HepG2 (cell line): ENCODE measurements around the gene FKBP5. TPM values are rescaled to one million over a fixed set of nuclear protein-coding genes. Genes with fewer than 3 reads are reported as not detected.

ENCODE experiments used
- ADNP ChIP-seq: sonication (generic); formaldehyde crosslinking; IDR thresholded peaks from 2 replicates; pipeline ENCODE4 v1.4.0; 2020; ENCODE audit warnings: missing genetic modification reagents
- ATF2 ChIP-seq: sonication (generic); formaldehyde crosslinking; IDR thresholded peaks from 2 replicates; pipeline ENCODE4 v1.4.0; 2020; ENCODE audit warnings: missing genetic modification reagents
- CREBL2 ChIP-seq: sonication (generic); formaldehyde crosslinking; IDR thresholded peaks from 2 replicates; pipeline ENCODE4 v1.8.1; 2023; ENCODE audit warnings: missing genetic modification reagents, mild to moderate bottlenecking, borderline replicate concordance
- FOXO4 ChIP-seq: sonication (generic); formaldehyde crosslinking; conservative IDR thresholded peaks from 2 replicates; pipeline ENCODE4 v1.8.1; 2023; ENCODE audit warnings: missing genetic modification reagents
- HMGA1 ChIP-seq: sonication (generic); formaldehyde crosslinking; conservative IDR thresholded peaks from 2 replicates; pipeline ENCODE4 v1.4.0; 2020; ENCODE audit warnings: missing genetic modification reagents
- NCOA1 ChIP-seq: sonication (generic); formaldehyde crosslinking; IDR thresholded peaks from 2 replicates; pipeline ENCODE4 v1.9.0; 2021; ENCODE audit warnings: missing genetic modification reagents
- PHB2 ChIP-seq: fragments of 450-650 bp; IDR thresholded peaks from 2 replicates; pipeline ENCODE4 v1.6.1; 2018; ENCODE audit not compliant: partially characterized antibody
- PLSCR1 ChIP-seq: sonication (generic); formaldehyde crosslinking; IDR thresholded peaks from 2 replicates; pipeline ENCODE4 v1.5.0; 2020; ENCODE audit warnings: missing genetic modification reagents, mild to moderate bottlenecking, borderline replicate concordance
- REXO4 ChIP-seq: sonication (generic); formaldehyde crosslinking; IDR thresholded peaks from 2 replicates; pipeline ENCODE4 v1.8.0; 2022; ENCODE audit warnings: missing genetic modification reagents, mild to moderate bottlenecking, borderline replicate concordance
- SMARCC2 ChIP-seq: fragments of 450-650 bp; IDR thresholded peaks from 2 replicates; pipeline ENCODE4 v1.6.1; 2017; ENCODE audit warnings: antibody characterized with exemption, mild to moderate bottlenecking
- SNAPC4 ChIP-seq: sonication (generic); formaldehyde crosslinking; IDR thresholded peaks from 2 replicates; pipeline ENCODE4 v1.4.0; 2020; ENCODE audit warnings: mild to moderate bottlenecking, missing genetic modification reagents
- USF2 ChIP-seq, 2 experiments: sonication (generic) in 1 of 2; formaldehyde crosslinking in 1 of 2; IDR thresholded peaks; 2 replicates each; pipeline versions ENCODE4 v1.5.1 to v1.6.1; 2011 to 2020; ENCODE audit warnings: borderline replicate concordance in 1 of 2, low read depth in 1 of 2, low read length in 1 of 2, mild to moderate bottlenecking in 1 of 2, missing genetic modification reagents in 1 of 2, moderate library complexity in 1 of 2
- ZFX ChIP-seq: sonication (generic); formaldehyde crosslinking; IDR thresholded peaks from 2 replicates; pipeline ENCODE4 v1.4.0; 2020; ENCODE audit warnings: mild to moderate bottlenecking, low read depth, missing genetic modification reagents, moderate library complexity
- ZNF468 ChIP-seq: sonication (generic); formaldehyde crosslinking; IDR thresholded peaks from 2 replicates; pipeline ENCODE4 v1.8.0; 2022; ENCODE audit warnings: mild to moderate bottlenecking, moderate library complexity, missing genetic modification reagents
- ZNF709 ChIP-seq: sonication (generic); formaldehyde crosslinking; IDR thresholded peaks from 2 replicates; pipeline ENCODE4 v1.5.0; 2020; ENCODE audit warnings: mild to moderate bottlenecking, missing genetic modification reagents
- polyA plus RNA-seq, 8 experiments: library from polyadenylated mRNA; depleted of rRNA in 3 of 8; stranded (reverse) in 7 of 8; unstranded in 1 of 8; fragments of >200 nt; fragmentation: Illumina TruSeq in 4 of 8; extraction: Trizol in 4 of 8; gene quantifications; 2 replicates each; pipeline versions ENCODE4 v1.2.1 to v1.2.3, GENCODE V29; 2011 to 2016; ENCODE audit warnings: low read depth in 4 of 8, missing spikeins in 1 of 8, mixed read lengths in 1 of 8; ENCODE audit not compliant: insufficient read depth in 1 of 8
- total RNA-seq, 5 experiments: library from RNA; depleted of rRNA; stranded (reverse); fragments of >200 nt; fragmentation: Illumina TruSeq; extraction: Trizol; gene quantifications; 2 replicates each; pipeline ENCODE4 v1.2.3, GENCODE V29; 2016; ENCODE audit warnings: low read depth in 1 of 5

Gene FKBP5
- total and polyA plus RNA-seq, 2 of the 13 experiments (the other 11 are each of a cell fraction or from before 2014, with no cell fraction given) = 8.0 to 17.4 TPM

- TF ChIP-seq HMGA1 (CRISPR knock-in tag) (no peak), CREBL2 (CRISPR knock-in tag) (no peak), PHB2 (no peak), USF2 (IDR thresholded peaks at IDR 0.05; ENCODE audit: low read depth, low read length) (no peak), USF2 (CRISPR knock-in tag; IDR thresholded peaks at IDR 0.05; ENCODE audit: borderline replicate concordance) (no peak), ZFX (CRISPR knock-in tag) (peak; percentile 85), SMARCC2 (no peak), FOXO4 (CRISPR knock-in tag) (no peak), PLSCR1 (0 out of 2 replicates have a peak, but pooled peaks have one; percentile 47), SNAPC4 (peak; percentile 38; the same call in 1 of the 2 replicates), ADNP (CRISPR knock-in tag) (no peak), ATF2 (CRISPR knock-in tag) (peak; percentile 80; the same call in 1 of the 2 replicates), ZNF468 (CRISPR knock-in tag) (peak; percentile 91), REXO4 (CRISPR knock-in tag) (no peak), NCOA1 (CRISPR knock-in tag) (no peak; the same call in 1 of the 2 replicates), ZNF709 (CRISPR knock-in tag) (peak; percentile 53; the same call in 1 of the 2 replicates)
Observed at GRCh38 chr6:35731736-35732532, 43.2 kb upstream of the FKBP5 start (continued).
